ENCODE data around the gene FBXO22.

DNA sequence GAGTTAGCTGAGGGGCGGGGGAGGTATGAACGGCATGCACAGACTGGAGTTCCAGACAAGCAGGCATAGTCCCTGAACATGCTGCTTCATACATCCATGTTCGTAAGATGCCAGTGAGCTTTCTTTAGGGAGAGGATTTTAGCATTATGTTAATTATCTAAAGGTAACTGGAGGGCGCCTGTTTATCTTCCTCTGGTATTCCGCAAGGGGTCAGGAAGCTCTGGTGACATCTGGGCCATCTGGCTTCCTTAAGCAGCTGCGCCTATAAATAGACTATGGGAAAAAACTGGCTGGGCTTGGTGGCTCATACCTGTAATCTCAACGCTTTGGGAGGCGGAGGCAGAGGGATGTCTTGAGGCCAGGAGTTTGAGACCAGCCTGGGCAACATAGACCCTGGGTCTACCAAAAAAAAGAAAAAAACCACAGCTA is 1.5 kb upstream of the FBXO22 start:
- TF ChIP-seq, protein P1, sequence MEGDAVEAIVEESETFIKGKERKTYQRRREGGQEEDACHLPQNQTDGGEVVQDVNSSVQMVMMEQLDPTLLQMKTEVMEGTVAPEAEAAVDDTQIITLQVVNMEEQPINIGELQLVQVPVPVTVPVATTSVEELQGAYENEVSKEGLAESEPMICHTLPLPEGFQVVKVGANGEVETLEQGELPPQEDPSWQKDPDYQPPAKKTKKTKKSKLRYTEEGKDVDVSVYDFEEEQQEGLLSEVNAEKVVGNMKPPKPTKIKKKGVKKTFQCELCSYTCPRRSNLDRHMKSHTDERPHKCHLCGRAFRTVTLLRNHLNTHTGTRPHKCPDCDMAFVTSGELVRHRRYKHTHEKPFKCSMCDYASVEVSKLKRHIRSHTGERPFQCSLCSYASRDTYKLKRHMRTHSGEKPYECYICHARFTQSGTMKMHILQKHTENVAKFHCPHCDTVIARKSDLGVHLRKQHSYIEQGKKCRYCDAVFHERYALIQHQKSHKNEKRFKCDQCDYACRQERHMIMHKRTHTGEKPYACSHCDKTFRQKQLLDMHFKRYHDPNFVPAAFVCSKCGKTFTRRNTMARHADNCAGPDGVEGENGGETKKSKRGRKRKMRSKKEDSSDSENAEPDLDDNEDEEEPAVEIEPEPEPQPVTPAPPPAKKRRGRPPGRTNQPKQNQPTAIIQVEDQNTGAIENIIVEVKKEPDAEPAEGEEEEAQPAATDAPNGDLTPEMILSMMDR (IDR thresholded peaks at IDR 0.05): no peak
- TF ChIP-seq POLR2A (IDR thresholded peaks at IDR 0.05) (no peak), EP300 (IDR thresholded peaks at IDR 0.05) (no peak)

Measured in tibial nerve (tissue), 4 donors.